Uterus (tissue), 4 donors: Measurements from ENCODE around the gene SMIM3. TPM values are rescaled to one million over a fixed set of nuclear protein-coding genes. Genes with fewer than 3 reads are reported as not detected.

ENCODE experiments used
- DNase-seq, 2 donors: peaks; one replicate each; pipeline ENCODE4 v3.0.0-alpha.2; 2019 to 2020
- H3K27ac ChIP-seq, 2 donors: fragments of 200-600 bp; sonication (generic); 1 replicate in 1 of 2; 2 replicates in 1 of 2; pipeline ENCODE4 v1.5.1; 2016 to 2018
- H3K27me3 ChIP-seq, 2 donors: fragments of 200-600 bp; sonication (generic); one replicate each; pipeline ENCODE4 v1.5.1; 2018 to 2019; ENCODE audit warnings: control low read depth in 1 of 2
- H3K36me3 ChIP-seq, 2 donors: fragments of 200-600 bp; sonication (generic); one replicate each; pipeline ENCODE4 v1.5.1; 2019; ENCODE audit warnings: control low read depth in 1 of 2
- H3K4me1 ChIP-seq, 2 donors: fragments of 200-600 bp; sonication (generic); one replicate each; pipeline ENCODE4 v1.5.1; 2018 to 2019; ENCODE audit warnings: control low read depth in 1 of 2
- H3K4me3 ChIP-seq, 2 donors: fragments of 200-600 bp; sonication (generic); 1 replicate in 1 of 2; 2 replicates in 1 of 2; pipeline ENCODE4 v1.5.1; 2018 to 2019; ENCODE audit warnings: mild to moderate bottlenecking in 1 of 2
- H3K9me3 ChIP-seq, 2 donors: fragments of 200-600 bp; sonication (generic); one replicate each; pipeline ENCODE4 v1.5.1; 2019; ENCODE audit warnings: control low read depth in 1 of 2
- CTCF ChIP-seq, 4 experiments: fragments of 200-600 bp in 2 of 4; fragments of 450-650 bp in 2 of 4; sonication (generic) in 2 of 4; IDR thresholded peaks; one replicate each; pipeline ENCODE4 v1.5.1; 2016 to 2019; ENCODE audit warnings: antibody characterized with exemption in 4 of 4, mild to moderate bottlenecking in 2 of 4, moderate library complexity in 1 of 4
- POLR2A ChIP-seq, 2 donors: fragments of 450-650 bp; IDR thresholded peaks; one replicate each; pipeline ENCODE4 v1.6.1; 2016; ENCODE audit warnings: antibody characterized with exemption in 2 of 2, mild to moderate bottlenecking in 1 of 2, moderate library complexity in 1 of 2
- intact Hi-C: fragments of 100-400 bp; cut with DNase I; formaldehyde crosslinking; loops from one replicate; pipeline ENCODE4 v1.15.1; 2023; ENCODE audit warnings: low total_unique reads
- total RNA-seq, 4 donors: library from RNA; depleted of rRNA in 3 of 4; stranded (reverse); fragments of >200 nt in 3 of 4; gene quantifications; one replicate each; pipeline versions ENCODE4 v1.1.0 to v1.2.4, GENCODE V29; 2014 to 2023
- donor health status: DM: yes; HTN: yes; CAD: no.

SMIM3 gene
- total RNA-seq, 4 donors from 2014 or later = 2.6 to 55.9 (median 32.1) TPM

DNA sequence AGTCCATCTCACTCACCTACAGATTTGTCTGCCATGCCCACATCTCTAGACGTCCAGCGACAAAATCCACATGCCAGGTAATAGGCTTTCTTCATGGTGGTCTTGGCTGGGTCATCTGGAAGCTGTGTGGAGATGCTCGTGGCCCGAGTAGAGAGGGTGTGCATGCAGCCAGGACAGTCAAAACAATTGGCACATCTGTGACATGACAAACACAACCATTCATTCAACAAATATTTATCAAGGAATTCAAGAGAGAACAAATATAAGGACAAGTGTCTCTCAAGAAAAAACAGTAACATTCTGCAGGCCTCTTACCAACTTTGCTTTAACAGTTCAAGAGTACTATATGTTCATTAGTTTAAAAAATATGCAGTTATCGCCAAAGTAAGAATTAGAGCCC lies 25.1 kb upstream of the SMIM3 start:
- DNase-seq = no peak
- Histone ChIP-seq H3K27ac (no peak overlapping the region), H3K4me1 (peaks cover 0 to 8% of the 10 kb centered on the region in 2 donors), H3K36me3 (no peaks in the 10 kb centered on the region), H3K27me3 (no peaks in the 10 kb centered on the region), H3K4me3 (no peak overlapping the region), H3K9me3 (no peaks in the 10 kb centered on the region)
- TF ChIP-seq POLR2A (IDR thresholded peaks at IDR 0.05) = no peak
- intact Hi-C loops = no loop called here

DNA sequence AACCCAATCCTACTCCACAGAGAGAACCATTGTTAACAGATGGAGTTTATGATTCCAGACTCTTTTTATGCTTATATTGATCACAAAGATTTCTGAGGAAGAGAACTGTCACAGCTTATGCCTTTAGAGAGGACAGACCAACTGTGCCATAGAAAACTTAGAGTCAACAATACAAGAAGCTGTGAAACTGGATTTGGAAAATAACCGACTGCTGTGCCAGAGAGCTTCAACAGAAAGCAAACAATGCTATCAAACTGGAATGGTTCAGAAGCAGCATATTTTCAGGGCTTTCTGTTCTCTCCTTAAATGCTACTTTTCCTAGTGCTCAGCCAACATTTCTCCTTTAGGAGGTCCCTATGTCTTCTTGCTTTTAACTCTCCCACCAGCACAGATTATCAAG lies 24.7 kb upstream of the SMIM3 start:
- no peak for DNase-seq
- Histone ChIP-seq H3K9me3 (no peaks in the 10 kb centered on the region), H3K4me3 (no peak overlapping the region), H3K36me3 (no peaks in the 10 kb centered on the region), H3K4me1 (peaks cover 0 to 8% of the 10 kb centered on the region in 2 donors), H3K27ac (no peak overlapping the region), H3K27me3 (no peaks in the 10 kb centered on the region)
- TF ChIP-seq CTCF (IDR thresholded peaks at IDR 0.05) (no peak), POLR2A (IDR thresholded peaks at IDR 0.05) (no peak)
- intact Hi-C loops = no loop called here

- no peak for DNase-seq
- H3K27ac ChIP-seq = peak overlapping the region in 1 of 2 donors; percentile 96
- peaks cover 0 to 9% of the 10 kb centered on the region in 2 donors for H3K4me1 ChIP-seq
- intact Hi-C loops = no loop called here
- H3K27me3 ChIP-seq = no peaks in the 10 kb centered on the region
- no peaks in the 10 kb centered on the region for H3K36me3 ChIP-seq
- no peaks in the 10 kb centered on the region for H3K9me3 ChIP-seq
- TF ChIP-seq POLR2A (IDR thresholded peaks at IDR 0.05) = no peak
- no peak for TF ChIP-seq CTCF (IDR thresholded peaks at IDR 0.05)
- H3K4me3 ChIP-seq = no peak overlapping the region
Observed at GRCh38 chr5:150757087-150757649, 21.4 kb upstream of the SMIM3 start.

DNA sequence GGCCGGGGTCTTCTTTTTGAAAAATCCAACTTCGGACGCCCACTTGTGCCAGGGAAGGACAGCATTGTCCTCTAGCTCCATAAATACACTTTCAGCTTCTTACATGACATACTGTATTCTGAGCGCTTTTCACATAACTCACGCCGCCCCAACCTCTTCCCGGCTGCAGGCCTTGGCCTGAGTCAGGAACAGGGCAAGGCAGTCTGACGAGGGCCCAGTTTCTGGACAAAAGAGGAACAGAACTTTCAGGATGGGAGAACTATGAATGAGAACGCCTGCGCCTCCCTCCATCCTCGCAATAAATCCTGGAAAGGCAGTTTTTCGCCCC lies 20.4 kb upstream of the SMIM3 start:
- Histone ChIP-seq H3K27ac (peak overlapping the region; percentile 96 to 98), H3K9me3 (no peaks in the 10 kb centered on the region), H3K27me3 (no peaks in the 10 kb centered on the region), H3K4me1 (peaks cover 0 to 18% of the 10 kb centered on the region in 2 donors), H3K4me3 (peak overlapping the region; percentile 54 to 70), H3K36me3 (no peaks in the 10 kb centered on the region)
- DNase-seq = no peak
- intact Hi-C loops = no loop called here
- peak in 1 of 4 experiments; percentile 0 for TF ChIP-seq CTCF (IDR thresholded peaks at IDR 0.05)
- no peak for TF ChIP-seq POLR2A (IDR thresholded peaks at IDR 0.05)

- Histone ChIP-seq H3K36me3 (no peaks in the 10 kb centered on the region), H3K9me3 (no peaks in the 10 kb centered on the region), H3K27ac (peak within 1 kb of the TSS; percentile 96 to 98), H3K27me3 (no peaks in the 10 kb centered on the region), H3K4me3 (peak within 1 kb of the TSS; percentile 54 to 70), H3K4me1 (peaks cover 0 to 18% of the 10 kb centered on the region in 2 donors)
- peak in 2 of 4 experiments; percentile 2 to 30 for TF ChIP-seq CTCF (IDR thresholded peaks at IDR 0.05)
- TF ChIP-seq POLR2A (IDR thresholded peaks at IDR 0.05) = peak; percentile 51 to 64
- DNase-seq = peak; percentile 95 to 97
- intact Hi-C loops = no loop called here
Observed at GRCh38 chr5:150758531-150759333, 19.8 kb upstream of the SMIM3 start, which contains the start of gene DCTN4. DCTN4 (minus strand) TSS chr5:150759017; CDS start chr5:150758993, 24 bp downstream.
